MM.1S (cell line): ENCODE measurements around the gene BHMT2.

ENCODE experiments used
- EZH2 ChIP-seq: fragments of 300-600 bp; sonication (generic); optimal IDR thresholded peaks from 2 replicates; pipeline ENCODE3; 2017; ENCODE audit warnings: low read depth, mild to moderate bottlenecking, antibody characterized with exemption, low read length, mixed read lengths
- EZH2phosphoT487 ChIP-seq: fragments of 300-600 bp; sonication (generic); IDR thresholded peaks from 2 replicates; pipeline ENCODE4 v1.6.1; 2018; ENCODE audit warnings: antibody characterized with exemption, low read length
- TF ChIP-seq, protein P1 (sequence below): fragments of 300-600 bp; sonication (generic); IDR thresholded peaks from 2 replicates; pipeline ENCODE4 v1.5.1; 2016; ENCODE audit warnings: antibody characterized with exemption, low read length, mixed read lengths

DNA sequence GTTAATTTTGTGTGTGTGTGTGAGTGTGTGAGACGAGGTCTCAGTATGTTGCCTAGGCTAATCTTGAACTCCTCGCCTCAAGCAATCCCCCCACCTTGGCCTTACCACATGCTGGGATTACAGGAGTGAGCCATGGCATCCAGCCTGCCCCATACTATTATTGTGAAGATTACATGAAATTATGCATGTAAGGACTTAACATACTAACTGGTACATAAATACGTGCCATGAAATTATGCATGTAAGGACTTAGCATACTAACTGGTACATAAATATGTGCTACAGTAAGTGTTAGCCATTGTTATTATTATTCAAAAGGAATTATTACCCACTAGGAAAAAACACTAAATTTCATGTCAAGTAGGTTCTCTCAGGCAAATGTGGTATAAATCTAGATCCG, 16.2 kb upstream of the BHMT2 start:
- TF ChIP-seq, protein P1, sequence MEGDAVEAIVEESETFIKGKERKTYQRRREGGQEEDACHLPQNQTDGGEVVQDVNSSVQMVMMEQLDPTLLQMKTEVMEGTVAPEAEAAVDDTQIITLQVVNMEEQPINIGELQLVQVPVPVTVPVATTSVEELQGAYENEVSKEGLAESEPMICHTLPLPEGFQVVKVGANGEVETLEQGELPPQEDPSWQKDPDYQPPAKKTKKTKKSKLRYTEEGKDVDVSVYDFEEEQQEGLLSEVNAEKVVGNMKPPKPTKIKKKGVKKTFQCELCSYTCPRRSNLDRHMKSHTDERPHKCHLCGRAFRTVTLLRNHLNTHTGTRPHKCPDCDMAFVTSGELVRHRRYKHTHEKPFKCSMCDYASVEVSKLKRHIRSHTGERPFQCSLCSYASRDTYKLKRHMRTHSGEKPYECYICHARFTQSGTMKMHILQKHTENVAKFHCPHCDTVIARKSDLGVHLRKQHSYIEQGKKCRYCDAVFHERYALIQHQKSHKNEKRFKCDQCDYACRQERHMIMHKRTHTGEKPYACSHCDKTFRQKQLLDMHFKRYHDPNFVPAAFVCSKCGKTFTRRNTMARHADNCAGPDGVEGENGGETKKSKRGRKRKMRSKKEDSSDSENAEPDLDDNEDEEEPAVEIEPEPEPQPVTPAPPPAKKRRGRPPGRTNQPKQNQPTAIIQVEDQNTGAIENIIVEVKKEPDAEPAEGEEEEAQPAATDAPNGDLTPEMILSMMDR, result no peak
- TF ChIP-seq EZH2 (no peak), EZH2phosphoT487 (no peak)
